GM18526 (cell line): ENCODE data around the gene EXOC4.

Experiments
- POLR2A ChIP-seq: IDR thresholded peaks from 3 replicates; pipeline ENCODE4 v1.6.1; 2011; ENCODE audit not compliant: insufficient read length; ENCODE audit errors: extremely low read depth

The EXOC4 gene

DNA sequence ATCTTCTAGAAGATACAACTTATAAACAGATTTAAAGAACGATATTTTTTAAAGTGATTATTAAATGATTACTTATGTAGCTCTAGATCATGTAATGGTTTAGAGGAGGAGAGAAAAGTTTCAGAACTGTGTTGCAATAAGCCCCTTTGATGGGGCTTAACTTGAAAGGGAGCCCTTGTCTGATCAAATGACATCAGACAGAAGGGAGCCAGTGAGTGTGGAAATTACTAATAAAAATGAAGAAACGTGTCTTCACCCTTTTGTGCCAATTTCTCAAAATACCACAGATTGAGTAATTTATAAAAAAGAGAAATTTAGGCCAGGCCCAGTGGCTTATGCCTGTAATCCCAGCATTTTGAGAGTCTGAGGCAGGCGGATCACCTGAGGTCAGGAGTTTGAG, 318.2 kb downstream of the EXOC4 start:
- no peak for TF ChIP-seq POLR2A

GRCh38 chr7:133572087-133572486, 319.2 kb downstream of the EXOC4 start:
- TF ChIP-seq POLR2A, result no peak

- no peak for TF ChIP-seq POLR2A
Observed at GRCh38 chr7:133572843-133573242, 320.0 kb downstream of the EXOC4 start.

DNA sequence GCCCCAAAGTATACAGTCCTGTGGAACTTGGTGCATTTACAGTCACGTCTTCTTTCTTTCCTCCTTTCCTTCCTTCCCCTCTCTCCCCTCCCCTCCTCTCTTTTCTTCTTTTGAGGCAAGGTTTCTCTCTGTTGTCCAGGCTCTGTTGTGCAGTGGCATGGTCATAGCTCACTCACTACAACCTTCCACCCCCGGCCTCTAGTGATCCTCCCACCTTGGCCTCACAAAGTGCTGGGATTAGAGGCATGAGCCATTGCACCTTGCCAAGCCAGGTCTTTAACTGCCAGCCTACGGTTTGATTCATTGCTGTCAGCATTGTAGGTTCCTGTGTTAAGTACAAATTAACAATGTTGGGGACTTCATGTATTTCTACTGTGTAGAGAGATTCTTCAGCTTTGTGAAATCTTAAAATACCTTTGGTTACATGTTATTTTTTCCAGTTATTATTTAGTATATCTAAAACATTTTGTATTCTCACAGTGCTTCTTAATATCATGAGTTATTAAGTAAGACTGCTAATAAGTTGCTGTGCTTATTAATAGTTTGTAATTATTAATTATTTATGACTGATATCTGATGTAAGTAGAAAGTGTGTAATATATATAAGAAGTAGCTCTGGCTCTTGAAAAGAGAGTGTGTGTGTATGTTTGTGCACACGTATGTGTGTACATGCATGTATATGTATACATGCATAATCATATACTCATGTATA, 320.8 kb downstream of the EXOC4 start:
- no peak for TF ChIP-seq POLR2A

GRCh38 chr7:133575726-133576440, 323.0 kb downstream of the EXOC4 start:
- no peak for TF ChIP-seq POLR2A

DNA sequence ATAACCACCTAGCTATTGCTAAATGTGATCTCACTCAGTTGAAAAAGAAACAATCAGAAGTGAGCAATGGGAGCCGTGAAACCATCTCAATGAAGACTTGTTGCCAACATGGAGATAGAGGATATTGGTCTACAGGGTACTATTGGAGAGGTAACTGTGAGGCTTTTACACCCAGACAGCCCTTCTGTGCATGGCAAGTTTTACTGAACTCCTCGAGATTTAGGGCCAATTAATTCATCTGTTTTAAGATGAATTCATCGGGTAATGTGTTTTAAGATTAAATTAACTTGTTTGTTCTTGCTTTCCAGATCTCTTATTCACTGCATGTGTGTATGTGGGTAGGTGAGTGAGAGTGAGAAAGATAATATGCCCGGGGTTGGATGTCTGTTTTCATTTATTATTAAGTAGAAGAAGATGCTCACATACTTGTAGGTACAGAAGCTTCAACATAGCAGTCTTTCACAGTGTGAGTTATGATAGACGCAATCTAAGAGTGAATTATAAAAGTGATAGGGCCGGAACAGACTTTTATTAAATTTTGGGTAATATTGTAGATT, 323.8 kb downstream of the EXOC4 start:
- TF ChIP-seq POLR2A, result no peak

GRCh38 chr7:133582766-133583523, 330.1 kb downstream of the EXOC4 start:
- no peak for TF ChIP-seq POLR2A

DNA sequence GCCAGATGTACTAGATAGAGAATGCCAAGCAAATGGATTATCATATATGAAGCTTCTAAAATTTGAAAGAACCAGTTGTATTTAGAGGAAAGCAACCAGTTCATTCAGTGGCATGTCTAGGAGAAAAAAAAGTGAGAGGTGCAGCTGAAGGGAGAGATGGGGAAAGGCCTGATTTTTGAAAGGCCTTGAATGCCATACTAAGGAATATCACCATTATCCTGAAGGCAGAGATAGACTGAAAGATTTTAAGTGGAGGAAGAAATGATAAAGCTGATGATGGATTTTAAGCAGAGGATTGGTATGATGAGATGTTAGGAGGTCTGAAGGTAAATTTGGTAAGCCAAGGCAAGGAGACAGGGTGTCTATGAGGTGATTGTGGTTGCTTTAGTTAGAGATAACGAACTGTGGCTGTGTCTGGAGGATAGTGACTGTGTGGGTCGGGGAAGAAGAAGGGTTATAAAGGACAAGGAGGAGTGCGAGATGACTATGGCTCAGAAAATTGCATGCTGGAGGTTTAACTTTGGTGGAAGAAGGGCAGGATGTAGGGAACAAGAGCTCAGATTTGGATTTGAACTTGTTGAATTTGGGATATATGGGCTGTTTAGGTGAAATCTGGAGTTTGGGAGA, 330.8 kb downstream of the EXOC4 start:
- TF ChIP-seq POLR2A, result no peak

DNA sequence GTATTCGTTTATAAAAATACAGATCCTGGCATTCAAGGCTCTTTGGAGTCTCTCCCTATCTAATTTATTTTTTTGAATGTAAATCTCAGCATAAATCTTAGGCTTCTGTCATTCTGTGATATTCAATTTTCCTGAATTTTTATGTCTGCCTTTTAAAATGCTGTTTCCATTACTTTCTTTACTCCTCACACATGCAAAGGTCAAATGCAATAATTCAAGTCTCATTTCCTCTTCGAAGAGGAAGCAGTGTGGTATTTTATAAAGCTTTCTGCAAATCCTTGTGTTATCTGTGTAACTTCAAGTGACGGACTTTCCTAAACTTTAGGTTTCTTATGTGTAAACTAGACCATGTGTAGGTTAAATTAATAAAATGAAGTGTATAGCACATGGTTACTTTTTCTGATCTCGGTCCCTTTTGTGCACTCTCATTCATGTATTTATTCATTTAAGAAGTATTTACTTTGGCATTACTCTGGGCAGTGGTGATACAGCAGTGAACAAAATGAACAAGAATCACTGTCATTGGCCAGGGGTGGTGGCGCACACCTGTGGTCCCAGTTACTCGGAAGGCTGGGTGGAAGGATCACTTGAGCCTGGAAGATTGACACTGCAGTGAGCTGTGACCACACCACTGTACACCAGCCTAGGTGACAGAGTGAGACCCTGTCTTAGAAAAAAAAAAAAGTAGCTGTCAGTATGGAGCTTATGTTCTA, 332.2 kb downstream of the EXOC4 start:
- no peak for TF ChIP-seq POLR2A

DNA sequence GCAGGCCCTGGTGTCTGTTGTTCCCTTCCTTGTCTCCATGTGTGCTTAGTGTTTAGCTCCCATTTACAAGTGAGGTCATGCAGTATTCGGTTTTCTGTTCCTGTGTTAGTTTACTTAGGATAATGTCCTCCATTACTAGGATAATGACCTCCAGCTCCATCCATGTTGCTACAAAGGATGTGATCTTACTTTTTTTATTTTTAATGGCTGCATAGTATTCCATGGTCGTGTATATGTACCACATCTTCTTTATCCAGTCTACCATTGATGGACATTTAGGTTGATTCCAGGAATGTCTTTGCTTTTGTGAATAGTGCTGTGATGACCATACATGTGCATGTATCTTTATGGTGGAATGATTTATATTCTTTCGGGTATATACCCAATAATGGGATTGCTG, 333.4 kb downstream of the EXOC4 start:
- no peak for TF ChIP-seq POLR2A

DNA sequence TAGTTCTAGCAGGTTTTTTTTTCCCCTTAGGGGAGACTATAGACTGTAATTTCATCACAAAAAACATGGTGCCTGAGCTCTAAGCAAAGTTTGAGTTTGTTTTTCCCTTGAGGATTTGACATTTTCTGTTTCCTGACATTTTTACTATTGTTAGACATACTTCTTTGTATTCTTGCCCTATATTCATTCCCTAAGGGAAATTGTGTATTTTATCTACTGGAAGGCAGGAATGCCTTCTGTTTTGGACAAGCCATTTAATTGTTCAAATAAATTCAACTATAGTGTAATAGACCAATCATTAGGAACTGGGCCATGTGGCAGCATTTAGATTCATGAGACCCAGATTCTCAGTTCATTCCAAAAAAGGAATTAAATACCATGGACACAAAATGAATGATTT, 335.0 kb downstream of the EXOC4 start:
- no peak for TF ChIP-seq POLR2A

DNA sequence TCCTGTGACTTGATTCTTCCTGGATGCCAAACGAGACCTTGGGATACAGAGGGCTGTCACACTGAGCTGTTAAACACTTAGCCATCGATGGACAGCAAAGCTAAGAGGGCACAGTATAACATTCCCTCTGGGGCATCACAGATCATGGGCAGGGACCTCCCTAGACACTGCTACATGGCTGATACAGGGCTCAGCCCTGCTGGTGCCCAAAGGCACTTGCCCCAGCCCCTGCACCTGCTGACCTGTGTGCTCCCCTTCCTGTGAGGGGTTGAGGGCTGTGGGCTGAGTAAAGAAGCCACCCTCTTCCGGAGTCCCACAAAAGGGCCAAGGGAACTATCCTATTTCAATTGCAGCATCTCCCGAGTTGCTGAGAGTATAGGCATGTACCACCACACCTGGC, 337.9 kb downstream of the EXOC4 start:
- TF ChIP-seq POLR2A, result no peak

GRCh38 chr7:133591704-133592340, 338.9 kb downstream of the EXOC4 start:
- no peak for TF ChIP-seq POLR2A

DNA sequence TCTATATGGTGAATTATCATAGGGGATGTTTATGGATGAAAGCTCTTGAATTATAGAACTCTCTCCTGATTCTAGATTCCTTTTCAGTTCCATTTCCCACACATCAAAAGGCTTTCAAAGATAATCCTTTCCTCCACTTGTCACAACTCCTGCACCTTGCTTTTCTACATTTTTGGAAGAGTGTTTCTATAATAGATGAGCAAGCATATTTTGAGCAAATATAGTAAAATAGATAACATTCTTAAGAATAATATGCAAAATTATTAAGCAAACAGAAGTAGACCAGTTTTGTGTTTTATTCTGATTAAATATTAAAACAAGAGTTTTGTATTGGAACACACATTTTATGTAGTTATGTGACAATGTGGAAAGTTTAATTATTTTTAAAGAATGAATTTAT, 340.7 kb downstream of the EXOC4 start:
- TF ChIP-seq POLR2A, result no peak
